ENCODE results near the gene RDX. TPM values are rescaled to one million over a fixed set of nuclear protein-coding genes. Genes with fewer than 3 reads are reported as not detected.

RDX gene
- total RNA-seq, 1 experiment from 2014 or later = 86.6 TPM

DNA sequence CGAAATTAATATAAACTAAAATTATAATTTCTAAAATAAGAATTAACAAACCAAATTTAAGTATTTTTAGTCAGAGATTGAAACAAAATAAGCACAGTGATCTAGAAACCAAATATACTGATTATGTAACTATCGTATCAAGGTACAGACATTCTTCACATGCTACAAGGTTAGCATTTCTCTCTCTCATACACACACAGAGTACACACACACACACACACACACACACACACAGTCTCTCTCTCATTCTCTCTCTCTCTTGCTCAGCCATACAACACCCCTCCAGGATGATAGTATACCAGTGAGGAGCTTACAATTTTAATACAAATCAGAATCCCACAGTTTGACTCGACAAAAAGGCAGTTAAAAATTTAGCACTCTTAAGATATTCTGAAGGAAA, 66.0 kb downstream of the RDX start:
- H2BK15ac ChIP-seq (ENCODE audit: low read depth, low read length) = no peak overlapping the region
- no peak overlapping the region for H2AFZ ChIP-seq (ENCODE audit: low read length)
- H3K79me1 ChIP-seq (ENCODE audit: insufficient read depth, low read depth, low read length, poor library complexity, severe bottlenecking) = no peaks in the 10 kb centered on the region
- H3K27ac ChIP-seq (ENCODE audit: insufficient read length, low read depth, low read length) = no peak overlapping the region
- H3T11ph ChIP-seq (ENCODE audit: low read length) = no peak overlapping the region
- H3K4me2 ChIP-seq (ENCODE audit: insufficient read depth, insufficient read length, low read length) = no peak overlapping the region
- H4K8ac ChIP-seq (replicated peaks; ENCODE audit: insufficient read length, low read depth, low read length) = no peak overlapping the region
- H3K27me3 ChIP-seq (ENCODE audit: insufficient read depth, low read length) = no peaks in the 10 kb centered on the region
- H3K23me2 ChIP-seq (ENCODE audit: insufficient read length, low read depth, low read length, poor library complexity, severe bottlenecking) = no peaks in the 10 kb centered on the region
- WGBS (ENCODE audit: extremely low coverage, insufficient read length, low lambda C conversion rate) = no CpG with 5 or more reads among the region's 3 CpGs
- H3K18ac ChIP-seq (ENCODE audit: insufficient read length, low read depth, low read length) = no peak overlapping the region
- no peak overlapping the region for H2BK20ac ChIP-seq (ENCODE audit: low read depth, low read length, poor library complexity, severe bottlenecking)
- H3K4me1 ChIP-seq (ENCODE audit: insufficient read depth, low read length) = no peaks in the 10 kb centered on the region
- H3K56ac ChIP-seq (ENCODE audit: insufficient read length, low read depth, low read length) = no peak overlapping the region
- TF ChIP-seq, protein P1, sequence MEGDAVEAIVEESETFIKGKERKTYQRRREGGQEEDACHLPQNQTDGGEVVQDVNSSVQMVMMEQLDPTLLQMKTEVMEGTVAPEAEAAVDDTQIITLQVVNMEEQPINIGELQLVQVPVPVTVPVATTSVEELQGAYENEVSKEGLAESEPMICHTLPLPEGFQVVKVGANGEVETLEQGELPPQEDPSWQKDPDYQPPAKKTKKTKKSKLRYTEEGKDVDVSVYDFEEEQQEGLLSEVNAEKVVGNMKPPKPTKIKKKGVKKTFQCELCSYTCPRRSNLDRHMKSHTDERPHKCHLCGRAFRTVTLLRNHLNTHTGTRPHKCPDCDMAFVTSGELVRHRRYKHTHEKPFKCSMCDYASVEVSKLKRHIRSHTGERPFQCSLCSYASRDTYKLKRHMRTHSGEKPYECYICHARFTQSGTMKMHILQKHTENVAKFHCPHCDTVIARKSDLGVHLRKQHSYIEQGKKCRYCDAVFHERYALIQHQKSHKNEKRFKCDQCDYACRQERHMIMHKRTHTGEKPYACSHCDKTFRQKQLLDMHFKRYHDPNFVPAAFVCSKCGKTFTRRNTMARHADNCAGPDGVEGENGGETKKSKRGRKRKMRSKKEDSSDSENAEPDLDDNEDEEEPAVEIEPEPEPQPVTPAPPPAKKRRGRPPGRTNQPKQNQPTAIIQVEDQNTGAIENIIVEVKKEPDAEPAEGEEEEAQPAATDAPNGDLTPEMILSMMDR (conservative IDR thresholded peaks at IDR 0.05) = no peak
- no peak overlapping the region for H4K91ac ChIP-seq (ENCODE audit: insufficient read length, low read depth, low read length)
- Mint-ChIP-seq H3K27ac (peak overlapping the region in 2 of 3 experiments; percentile 3 to 49; a peak in 1 of 7 replicates), H3K36me3 (ENCODE audit: insufficient read depth in 1 of 3, low read depth in 3 of 3) (peaks cover 17 to 43% (median 38%) of the 10 kb centered on the region in 3 experiments), H3K4me3 (no peak overlapping the region), H3K9me3 (no peaks in the 10 kb centered on the region), H3K27me3 (ENCODE audit: low read depth) (no peaks in the 10 kb centered on the region), H3K4me1 (no peaks in the 10 kb centered on the region)
- H2BK12ac ChIP-seq (ENCODE audit: insufficient read length, low read depth, low read length) = no peak overlapping the region
- H2BK120ac ChIP-seq (ENCODE audit: low read depth, low read length, poor library complexity, severe bottlenecking) = no peak overlapping the region
- H2BK5ac ChIP-seq (ENCODE audit: insufficient read length, low read length) = no peak overlapping the region
- DNase-seq = no peak
- H3K9ac ChIP-seq (ENCODE audit: extremely low read depth, insufficient read length, low read length) = no peak overlapping the region
- no peak overlapping the region for H3K4ac ChIP-seq (ENCODE audit: low read depth, low read length)
- no peak overlapping the region for H3K23ac ChIP-seq (ENCODE audit: insufficient read length, low read depth, low read length)
- no peaks in the 10 kb centered on the region for H4K20me1 ChIP-seq (ENCODE audit: control insufficient read depth, insufficient read depth, insufficient read length)
- no peak overlapping the region for H3K14ac ChIP-seq (ENCODE audit: insufficient read depth, low read length)
- no peaks in the 10 kb centered on the region for H3K9me3 ChIP-seq (ENCODE audit: control insufficient read depth, low read depth, low read length)
- no peak overlapping the region for H4K5ac ChIP-seq (ENCODE audit: insufficient read length, low read depth, low read length)
- H2AK5ac ChIP-seq (ENCODE audit: insufficient read length, low read length) = no peak overlapping the region
- no peaks in the 10 kb centered on the region for H3K79me2 ChIP-seq (ENCODE audit: insufficient read depth, low read length)

Measured in H9 (cell line).